Endothelial cell (in vitro differentiated cells): ENCODE results near the gene KCNJ5. TPM values are rescaled to one million over a fixed set of nuclear protein-coding genes. Genes with fewer than 3 reads are reported as not detected.

Source experiments
- DNase-seq: peaks from one replicate; pipeline ENCODE4 v3.0.0; 2021; ENCODE audit warnings: low spot score
- H3K27ac Mint-ChIP-seq: one replicate; pipeline ENCODE4 v1.8.0; 2021; ENCODE audit warnings: mixed read lengths, inconsistent platforms; ENCODE audit not compliant: unreplicated experiment
- H3K27me3 Mint-ChIP-seq: one replicate; pipeline ENCODE4 v1.8.0; 2021; ENCODE audit warnings: mild to moderate bottlenecking, moderate library complexity, mixed read lengths, inconsistent platforms; ENCODE audit not compliant: unreplicated experiment
- H3K36me3 Mint-ChIP-seq: one replicate; pipeline ENCODE4 v1.8.0; 2021; ENCODE audit warnings: mild to moderate bottlenecking, low read depth, mixed read lengths, inconsistent platforms; ENCODE audit not compliant: unreplicated experiment
- H3K4me1 Mint-ChIP-seq: one replicate; pipeline ENCODE4 v1.8.0; 2021; ENCODE audit warnings: mild to moderate bottlenecking, mixed read lengths, inconsistent platforms; ENCODE audit not compliant: unreplicated experiment
- H3K4me3 Mint-ChIP-seq: one replicate; pipeline ENCODE4 v1.8.0; 2021; ENCODE audit warnings: mild to moderate bottlenecking, mixed read lengths, inconsistent platforms; ENCODE audit not compliant: unreplicated experiment
- H3K9me3 Mint-ChIP-seq: one replicate; pipeline ENCODE4 v1.8.0; 2021; ENCODE audit warnings: mixed read lengths, inconsistent platforms; ENCODE audit not compliant: unreplicated experiment
- CTCF ChIP-seq: fragments of 200-600 bp; sonication (generic); IDR thresholded peaks from one replicate; pipeline ENCODE4 v1.5.0; 2021; ENCODE audit warnings: antibody characterized with exemption; ENCODE audit not compliant: unreplicated experiment
- total RNA-seq: library from RNA; stranded (reverse); fragmentation: NEBNext Ultra II Directional; extraction: Animal tissue kit (Norgen Biotek cat#: 25700); gene quantifications from one replicate; pipeline ENCODE4 v1.2.1, GENCODE V29; 2021; ENCODE audit not compliant: unreplicated experiment

The KCNJ5 gene
- total RNA-seq, 1 donor from 2014 or later, result 0.05 TPM

- no peak for DNase-seq
- Mint-ChIP-seq H3K27ac (no peak overlapping the region), H3K4me3 (no peak overlapping the region), H3K4me1 (peaks cover 4% of the 10 kb centered on the region), H3K36me3 (no peaks in the 10 kb centered on the region), H3K27me3 (peaks cover 7% of the 10 kb centered on the region), H3K9me3 (no peaks in the 10 kb centered on the region)
- TF ChIP-seq CTCF, result no peak
Observed at GRCh38 chr11:128926437-128927107, 35.4 kb downstream of the KCNJ5 start.

- H3K4me1 Mint-ChIP-seq, result peaks cover 4% of the 10 kb centered on the region
Observed at GRCh38 chr11:128927108-128927461, 35.9 kb downstream of the KCNJ5 start.

DNA sequence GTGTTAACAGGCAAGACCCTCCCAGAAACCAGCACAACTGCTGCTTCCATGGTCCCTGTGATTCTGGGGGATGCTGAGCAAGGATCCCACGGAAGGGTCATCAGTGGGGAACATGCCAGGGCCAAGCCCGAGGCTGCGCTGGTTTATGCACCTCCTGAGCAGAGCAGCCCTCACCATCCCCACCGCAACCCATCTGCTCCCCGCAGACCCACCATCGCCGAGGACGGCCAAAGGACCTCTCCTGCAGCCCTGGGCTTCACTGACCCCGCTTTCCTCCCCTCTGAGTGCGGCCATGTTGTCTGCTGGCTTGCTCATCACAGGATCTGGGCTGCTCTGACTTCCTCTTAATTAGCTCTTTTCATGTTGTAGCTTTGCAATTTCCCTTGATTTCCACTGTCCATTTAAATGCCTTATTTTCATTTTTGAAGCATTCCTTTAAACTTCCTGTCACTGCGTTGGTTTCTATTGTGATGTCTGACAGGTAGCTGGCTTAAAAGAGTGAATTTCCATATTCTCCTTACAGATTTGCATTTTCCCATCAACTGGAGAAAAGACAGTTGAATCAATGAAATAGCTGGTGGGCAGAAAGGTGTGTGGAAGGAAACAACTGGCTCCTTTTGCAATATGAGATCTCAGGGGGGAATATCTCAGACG, 36.7 kb downstream of the KCNJ5 start:
- Mint-ChIP-seq H3K4me1 (peaks cover 4% of the 10 kb centered on the region), H3K27me3 (peaks cover 7% of the 10 kb centered on the region), H3K36me3 (no peaks in the 10 kb centered on the region), H3K9me3 (no peaks in the 10 kb centered on the region), H3K4me3 (no peak overlapping the region), H3K27ac (no peak overlapping the region)
- DNase-seq, result no peak
- TF ChIP-seq CTCF, result no peak

More at GRCh38 chr11:128927108-128927461, 35.9 kb downstream of the KCNJ5 start:
- Mint-ChIP-seq H3K36me3 (no peaks in the 10 kb centered on the region), H3K27me3 (peaks cover 7% of the 10 kb centered on the region), H3K27ac (no peak overlapping the region), H3K4me3 (no peak overlapping the region), H3K9me3 (no peaks in the 10 kb centered on the region)
- no peak for DNase-seq
- no peak for TF ChIP-seq CTCF

DNA sequence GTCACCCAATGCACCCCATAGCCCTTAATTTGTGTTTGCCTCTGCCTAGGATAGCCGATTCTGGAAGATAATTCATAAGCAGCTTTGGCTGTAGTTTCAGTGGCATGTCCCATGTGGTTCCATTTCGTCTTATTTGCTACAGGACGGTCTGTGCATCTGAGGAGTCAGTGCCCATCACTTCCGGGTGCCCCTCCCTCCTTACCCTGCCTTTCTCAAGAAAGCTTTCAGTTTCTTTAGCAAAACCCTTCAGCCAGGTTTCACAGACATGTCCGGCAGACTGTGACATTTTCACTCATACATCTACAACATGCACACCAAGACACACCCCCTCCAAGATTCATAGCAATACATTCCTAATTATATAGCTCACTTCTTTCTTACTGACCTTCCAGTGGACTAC, 37.2 kb downstream of the KCNJ5 start:
- Mint-ChIP-seq H3K27me3 (peaks cover 7% of the 10 kb centered on the region), H3K27ac (no peak overlapping the region), H3K9me3 (no peaks in the 10 kb centered on the region), H3K4me3 (no peak overlapping the region), H3K36me3 (no peaks in the 10 kb centered on the region), H3K4me1 (peaks cover 4% of the 10 kb centered on the region)
- DNase-seq, result no peak
- TF ChIP-seq CTCF, result no peak

- no peak for DNase-seq
- no peak overlapping the region for H3K27ac Mint-ChIP-seq
- H3K27me3 Mint-ChIP-seq, result peaks cover 8% of the 10 kb centered on the region
- H3K4me3 Mint-ChIP-seq, result no peak overlapping the region
- TF ChIP-seq CTCF, result no peak
- no peaks in the 10 kb centered on the region for H3K9me3 Mint-ChIP-seq
- peaks cover 4% of the 10 kb centered on the region for H3K4me1 Mint-ChIP-seq
- no peaks in the 10 kb centered on the region for H3K36me3 Mint-ChIP-seq
Observed at GRCh38 chr11:128929468-128929867, 38.3 kb downstream of the KCNJ5 start.
